VCaP (cell line): ENCODE measurements around the gene CACNA1B.
A peak's percentile ranks its signal among the peaks of the same experiment; 100 is the strongest.
"Not testable (repeated sequence)": the region's sequence is repeated elsewhere in the genome, so short reads cannot be mapped to it uniquely, and the experiment has no call there.

ENCODE experiments used
- H3K27ac ChIP-seq: fragments of 450-650 bp; 2 replicates; pipeline ENCODE4 v1.5.1; 2017
- TF ChIP-seq, protein P1 (sequence below): fragments of 450-650 bp; conservative IDR thresholded peaks from 2 replicates; pipeline ENCODE4 v1.5.1; 2017; ENCODE audit warnings: mild to moderate bottlenecking, moderate library complexity

CACNA1B gene

DNA sequence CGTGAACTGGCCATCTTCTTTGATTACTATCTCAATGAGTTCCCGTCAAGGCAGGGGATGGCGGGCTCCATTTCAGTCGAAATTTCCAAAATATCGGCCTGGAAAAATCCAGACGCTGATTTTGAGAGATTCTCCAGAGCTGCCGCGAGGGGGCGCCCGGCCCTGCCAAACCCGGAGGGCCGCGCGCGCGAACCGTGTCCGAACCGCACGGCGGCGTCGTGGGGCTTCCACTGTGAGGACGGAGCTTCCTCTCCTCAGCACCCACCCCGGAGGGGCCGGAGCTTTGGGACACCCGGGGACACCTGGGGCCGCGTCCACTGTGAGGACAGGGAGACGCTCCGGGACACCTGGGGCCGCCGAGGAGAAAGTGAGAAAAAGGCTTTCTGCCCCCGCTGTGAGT, 270.0 kb downstream of the CACNA1B start:
- not testable (repeated sequence) for H3K27ac ChIP-seq
- TF ChIP-seq, protein P1, sequence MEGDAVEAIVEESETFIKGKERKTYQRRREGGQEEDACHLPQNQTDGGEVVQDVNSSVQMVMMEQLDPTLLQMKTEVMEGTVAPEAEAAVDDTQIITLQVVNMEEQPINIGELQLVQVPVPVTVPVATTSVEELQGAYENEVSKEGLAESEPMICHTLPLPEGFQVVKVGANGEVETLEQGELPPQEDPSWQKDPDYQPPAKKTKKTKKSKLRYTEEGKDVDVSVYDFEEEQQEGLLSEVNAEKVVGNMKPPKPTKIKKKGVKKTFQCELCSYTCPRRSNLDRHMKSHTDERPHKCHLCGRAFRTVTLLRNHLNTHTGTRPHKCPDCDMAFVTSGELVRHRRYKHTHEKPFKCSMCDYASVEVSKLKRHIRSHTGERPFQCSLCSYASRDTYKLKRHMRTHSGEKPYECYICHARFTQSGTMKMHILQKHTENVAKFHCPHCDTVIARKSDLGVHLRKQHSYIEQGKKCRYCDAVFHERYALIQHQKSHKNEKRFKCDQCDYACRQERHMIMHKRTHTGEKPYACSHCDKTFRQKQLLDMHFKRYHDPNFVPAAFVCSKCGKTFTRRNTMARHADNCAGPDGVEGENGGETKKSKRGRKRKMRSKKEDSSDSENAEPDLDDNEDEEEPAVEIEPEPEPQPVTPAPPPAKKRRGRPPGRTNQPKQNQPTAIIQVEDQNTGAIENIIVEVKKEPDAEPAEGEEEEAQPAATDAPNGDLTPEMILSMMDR, result peak; percentile 75

DNA sequence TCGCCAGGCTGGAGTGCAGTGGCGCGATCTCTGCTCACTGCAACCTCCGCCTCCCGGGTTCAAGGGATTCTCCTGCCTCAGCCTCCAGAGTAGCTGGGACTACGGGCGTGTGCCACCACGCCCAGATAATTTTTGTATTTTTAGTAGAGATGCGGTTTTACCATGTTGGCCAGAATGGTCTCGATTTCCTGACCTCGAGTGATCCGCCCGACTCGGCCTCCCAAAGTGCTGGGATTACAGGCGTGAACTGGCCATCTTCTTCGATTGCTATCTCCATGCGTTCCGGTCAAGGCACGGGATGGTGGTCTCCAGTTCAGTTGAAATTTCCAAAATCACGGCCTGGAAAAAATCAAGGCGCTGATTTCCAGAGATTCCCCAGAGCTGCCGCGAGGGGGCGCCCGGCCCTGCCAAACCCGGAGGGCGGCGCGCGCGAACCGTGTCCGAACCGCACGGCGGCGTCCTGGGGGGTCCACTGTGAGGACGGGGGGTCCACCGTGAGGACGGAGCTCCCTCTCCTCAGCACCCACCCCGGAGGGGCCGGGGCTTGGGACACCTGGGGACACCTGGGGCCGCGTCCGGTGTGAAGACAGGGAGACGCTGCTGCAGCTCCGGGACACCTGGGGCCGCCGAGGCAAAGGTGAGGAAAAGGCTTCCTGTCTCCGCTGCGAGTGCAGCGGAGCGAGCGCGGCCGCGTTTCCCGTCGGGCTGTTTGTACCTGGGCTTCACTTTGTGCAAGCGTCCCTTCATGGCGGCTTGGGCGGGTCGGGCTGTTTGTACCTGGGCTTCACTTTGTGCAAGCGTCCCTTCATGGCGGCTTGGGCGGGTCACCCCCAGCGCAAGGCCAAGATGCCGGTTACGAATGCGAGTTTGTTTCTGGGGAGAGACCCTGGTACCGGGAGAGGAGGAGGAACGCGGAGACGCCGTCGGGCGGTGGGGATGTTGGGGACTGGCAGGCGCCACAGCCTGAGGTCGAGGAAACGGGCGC, 272.4 kb downstream of the CACNA1B start:
- H3K27ac ChIP-seq, result peak overlapping the region; percentile 77
- TF ChIP-seq, protein P1, result peak; percentile 90

DNA sequence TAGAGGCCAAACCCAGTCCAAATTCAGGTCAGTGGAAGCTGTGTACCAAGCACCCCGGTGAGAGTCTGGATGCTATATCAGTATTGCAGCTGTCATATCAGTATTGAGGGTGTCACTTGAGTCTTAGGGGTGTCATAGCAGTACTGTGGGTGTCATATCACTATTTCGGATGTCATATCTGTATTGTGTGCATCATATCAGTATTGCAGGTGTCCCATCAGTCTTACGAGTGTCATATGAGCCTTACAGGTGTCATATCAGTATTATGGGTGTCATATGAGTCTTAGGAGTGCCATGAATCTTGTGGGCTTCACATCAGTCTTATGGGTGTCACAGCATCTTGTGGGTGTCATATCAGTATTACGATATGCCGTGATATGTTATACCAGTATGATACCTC, 278.2 kb downstream of the CACNA1B start:
- not testable (repeated sequence) for H3K27ac ChIP-seq

DNA sequence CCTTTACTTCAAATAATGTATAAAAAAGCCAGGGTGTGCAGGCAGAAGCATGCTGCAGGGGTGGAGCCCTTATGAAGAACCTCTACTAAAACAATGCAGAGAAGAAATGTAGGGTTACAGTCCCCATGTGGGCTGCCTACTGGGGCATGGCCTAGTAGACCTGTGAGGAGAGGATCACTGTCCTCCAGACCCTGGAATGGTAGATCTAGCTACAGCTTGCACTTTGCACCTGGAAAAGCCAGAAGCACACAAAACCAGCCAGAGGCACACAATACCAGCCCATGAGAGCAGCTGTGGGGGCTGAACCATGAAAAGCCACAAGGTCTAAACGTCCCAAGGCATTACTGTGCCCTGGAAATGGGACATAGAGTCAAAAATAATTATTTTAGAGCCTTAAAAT, 289.2 kb downstream of the CACNA1B start:
- H3K27ac ChIP-seq, result not testable (repeated sequence)
